RWPE1 (cell line): Measurements from ENCODE around the gene PRR16.

Source experiments
- CTCF ChIA-PET: fragments of 350-600 bp; sonication (Branson Sonifier 250); formaldehyde crosslinking; extraction: SDS; loops from one replicate; lab custom pipeline; 2021; lab: Yijun Ruan, JAX
- POLR2A ChIA-PET: fragments of 400-600 bp; formaldehyde crosslinking; extraction: SDS; loops from one replicate; lab custom pipeline; 2020; ENCODE audit warnings: antibody characterized with exemption; ENCODE audit not compliant: low non-redundant PET; lab: Yijun Ruan, JAX
- DNase-seq: peaks from one replicate; pipeline ENCODE4 v3.0.0; 2012; ENCODE audit warnings: low spot score
- H3K27ac ChIP-seq: fragments of 450-650 bp; 2 replicates; pipeline ENCODE4 v1.5.1; 2017
- TF ChIP-seq, protein P1 (sequence below): fragments of 450-650 bp; conservative IDR thresholded peaks from 2 replicates; pipeline ENCODE4 v1.5.1; 2017; ENCODE audit warnings: low read depth, mild to moderate bottlenecking

PRR16 gene

DNA sequence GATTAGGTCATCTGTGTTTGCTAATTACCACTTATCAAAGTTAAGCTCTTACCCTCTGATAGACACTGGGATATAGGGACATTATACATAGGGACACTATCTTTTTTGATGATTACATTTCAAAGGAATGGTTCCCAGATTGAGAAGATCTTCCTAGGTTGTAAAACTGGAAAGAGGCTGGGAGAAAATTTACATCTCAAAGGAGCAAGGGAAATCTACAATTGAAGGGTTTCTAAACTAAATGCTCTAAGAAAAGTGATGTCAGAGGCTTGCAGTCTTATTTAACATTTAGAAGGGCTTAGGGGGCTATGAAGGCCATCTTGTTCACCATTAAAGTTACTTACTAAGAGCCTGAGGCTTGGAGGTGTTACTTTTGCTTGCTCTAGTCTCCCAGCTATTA is 242.8 kb downstream of the PRR16 start:
- CTCF ChIA-PET = no interaction called here
- TF ChIP-seq, protein P1, sequence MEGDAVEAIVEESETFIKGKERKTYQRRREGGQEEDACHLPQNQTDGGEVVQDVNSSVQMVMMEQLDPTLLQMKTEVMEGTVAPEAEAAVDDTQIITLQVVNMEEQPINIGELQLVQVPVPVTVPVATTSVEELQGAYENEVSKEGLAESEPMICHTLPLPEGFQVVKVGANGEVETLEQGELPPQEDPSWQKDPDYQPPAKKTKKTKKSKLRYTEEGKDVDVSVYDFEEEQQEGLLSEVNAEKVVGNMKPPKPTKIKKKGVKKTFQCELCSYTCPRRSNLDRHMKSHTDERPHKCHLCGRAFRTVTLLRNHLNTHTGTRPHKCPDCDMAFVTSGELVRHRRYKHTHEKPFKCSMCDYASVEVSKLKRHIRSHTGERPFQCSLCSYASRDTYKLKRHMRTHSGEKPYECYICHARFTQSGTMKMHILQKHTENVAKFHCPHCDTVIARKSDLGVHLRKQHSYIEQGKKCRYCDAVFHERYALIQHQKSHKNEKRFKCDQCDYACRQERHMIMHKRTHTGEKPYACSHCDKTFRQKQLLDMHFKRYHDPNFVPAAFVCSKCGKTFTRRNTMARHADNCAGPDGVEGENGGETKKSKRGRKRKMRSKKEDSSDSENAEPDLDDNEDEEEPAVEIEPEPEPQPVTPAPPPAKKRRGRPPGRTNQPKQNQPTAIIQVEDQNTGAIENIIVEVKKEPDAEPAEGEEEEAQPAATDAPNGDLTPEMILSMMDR = no peak
- DNase-seq = no peak
- POLR2A ChIA-PET = no interaction called here
- H3K27ac ChIP-seq = no peak overlapping the region

DNA sequence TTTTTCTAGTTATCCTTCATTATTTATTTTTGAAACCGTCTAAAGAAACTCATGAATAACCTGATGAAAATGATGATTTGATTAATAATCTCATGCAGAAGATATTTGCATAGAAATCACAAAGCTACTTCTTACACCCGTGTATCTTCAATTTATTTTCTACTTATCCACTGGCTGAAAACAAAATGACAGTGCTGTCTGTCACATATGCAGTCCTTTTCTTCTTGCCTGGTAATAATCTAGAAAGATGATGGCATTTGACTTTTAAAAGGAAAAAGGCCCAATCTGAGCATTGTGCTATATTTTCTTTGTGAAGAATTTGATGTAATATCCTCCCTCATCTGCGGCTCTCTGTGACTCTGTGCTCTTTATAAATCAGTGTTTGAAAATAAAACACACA is 253.3 kb downstream of the PRR16 start:
- TF ChIP-seq, protein P1 = no peak
- no peak for DNase-seq
- CTCF ChIA-PET = no interaction called here
- H3K27ac ChIP-seq = no peak overlapping the region
- POLR2A ChIA-PET = no interaction called here

DNA sequence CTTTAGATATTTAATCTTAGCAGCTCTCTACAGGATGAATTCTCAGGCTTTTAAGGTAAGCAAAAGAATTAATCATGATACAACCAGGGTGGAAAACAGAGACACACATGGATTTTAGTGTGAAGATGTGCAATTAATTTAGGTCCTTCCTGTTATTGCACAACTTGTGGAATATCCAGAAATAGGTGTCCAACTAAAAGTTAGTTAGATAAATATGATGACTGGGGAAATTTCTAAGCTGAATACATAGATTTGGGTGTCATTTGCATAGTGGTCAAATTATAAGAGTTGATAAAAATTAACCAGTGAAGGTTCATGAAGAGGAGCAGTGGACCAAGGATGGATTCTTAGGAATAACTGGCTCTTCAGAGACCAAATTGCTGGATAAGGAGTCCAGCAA is 266.1 kb downstream of the PRR16 start:
- H3K27ac ChIP-seq = no peak overlapping the region
- TF ChIP-seq, protein P1 = no peak
- POLR2A ChIA-PET = no interaction called here
- CTCF ChIA-PET = no interaction called here
- DNase-seq = no peak

GRCh38 chr5:120734033-120734432 is 269.9 kb downstream of the PRR16 start:
- CTCF ChIA-PET = no interaction called here
- POLR2A ChIA-PET = no interaction called here

GRCh38 chr5:120735076-120735475 is 271.0 kb downstream of the PRR16 start:
- TF ChIP-seq, protein P1 = no peak
- POLR2A ChIA-PET = no interaction called here
- DNase-seq = no peak
- CTCF ChIA-PET = interaction anchor here (0.6 kb wide), 1 partner anchor 8 kb away, joined by 3 read pairs; no protein-coding TSS in a partner anchor
- no peak overlapping the region for H3K27ac ChIP-seq

More at GRCh38 chr5:120734033-120734432, 269.9 kb downstream of the PRR16 start:
- TF ChIP-seq, protein P1 = no peak
- DNase-seq = no peak
- H3K27ac ChIP-seq = no peak overlapping the region
